GM21515 (cell line): Measurements from ENCODE around the gene ADAMTS12.

Experiments
- ATAC-seq: cut with Tn5 transposase; IDR thresholded peaks from one replicate; pipeline ENCODE4 v1.9.1; 2021; ENCODE audit not compliant: unreplicated experiment

The ADAMTS12 gene

GRCh38 chr5:33719769-33720168 is 172.0 kb downstream of the ADAMTS12 start:
- ATAC-seq = no peak

- ATAC-seq = no peak
Observed at GRCh38 chr5:33715661-33716060, 176.1 kb downstream of the ADAMTS12 start.

- no peak for ATAC-seq
Observed at GRCh38 chr5:33713136-33713765, 178.5 kb downstream of the ADAMTS12 start.

GRCh38 chr5:33712664-33713063 is 179.1 kb downstream of the ADAMTS12 start:
- no peak for ATAC-seq

- no peak for ATAC-seq
Observed at GRCh38 chr5:33711094-33711679, 180.6 kb downstream of the ADAMTS12 start.

GRCh38 chr5:33702867-33703266 is 188.9 kb downstream of the ADAMTS12 start:
- no peak for ATAC-seq

GRCh38 chr5:33701951-33702350 is 189.8 kb downstream of the ADAMTS12 start:
- no peak for ATAC-seq

- ATAC-seq = no peak
Observed at GRCh38 chr5:33701251-33701650, 190.5 kb downstream of the ADAMTS12 start.

GRCh38 chr5:33696411-33696810 is 195.4 kb downstream of the ADAMTS12 start:
- ATAC-seq = no peak

- no peak for ATAC-seq
Observed at GRCh38 chr5:33692980-33693379, 198.8 kb downstream of the ADAMTS12 start.

- ATAC-seq = no peak
Observed at GRCh38 chr5:33691856-33692255, 199.9 kb downstream of the ADAMTS12 start.

- ATAC-seq = no peak
Observed at GRCh38 chr5:33690374-33691135, 201.2 kb downstream of the ADAMTS12 start.

- no peak for ATAC-seq
Observed at GRCh38 chr5:33688526-33688925, 203.3 kb downstream of the ADAMTS12 start.

GRCh38 chr5:33688066-33688465 is 203.7 kb downstream of the ADAMTS12 start:
- ATAC-seq = no peak

- no peak for ATAC-seq
Observed at GRCh38 chr5:33685873-33686755, 205.7 kb downstream of the ADAMTS12 start.

- no peak for ATAC-seq
Observed at GRCh38 chr5:33684496-33685159, 207.2 kb downstream of the ADAMTS12 start.

- no peak for ATAC-seq
Observed at GRCh38 chr5:33679791-33680190, 212.0 kb downstream of the ADAMTS12 start.

- peak; percentile 65 for ATAC-seq
Observed at GRCh38 chr5:33675958-33676464, 215.8 kb downstream of the ADAMTS12 start.

- ATAC-seq = no peak
Observed at GRCh38 chr5:33671700-33672291, 220.0 kb downstream of the ADAMTS12 start.
